ENCODE measurements around the gene OGDH. TPM values are rescaled to one million over a fixed set of nuclear protein-coding genes. Genes with fewer than 3 reads are reported as not detected.

Gene OGDH
- total and polyA plus RNA-seq, 2 of the 13 experiments (the other 11 are each of a cell fraction or from before 2014, with no cell fraction given) = 17.4 to 25.4 TPM

- peak; percentile 38; the same call in 1 of the 2 replicates for TF ChIP-seq HOMEZ (CRISPR knock-in tag; IDR thresholded peaks at IDR 0.05; ENCODE audit: low read depth)
- TF ChIP-seq KDM4B (CRISPR knock-in tag; IDR thresholded peaks at IDR 0.05) = no peak
- TF ChIP-seq ASH2L (IDR thresholded peaks at IDR 0.05; ENCODE audit: insufficient read length, low read depth, low read length) = peak; percentile 22
- no peak for TF ChIP-seq CEBPZ (IDR thresholded peaks at IDR 0.05; ENCODE audit: low read length)
- no peak for TF ChIP-seq SIN3B (IDR thresholded peaks at IDR 0.05; ENCODE audit: low read length)
- TF ChIP-seq SALL1 (CRISPR knock-in tag; IDR thresholded peaks at IDR 0.05) = peak; percentile 69
- peak; percentile 49; the same call in 1 of the 2 replicates for TF ChIP-seq GMEB1 (CRISPR knock-in tag; IDR thresholded peaks at IDR 0.05; ENCODE audit: borderline replicate concordance)
- TF ChIP-seq ZNF512B (CRISPR knock-in tag; IDR thresholded peaks at IDR 0.05; ENCODE audit: borderline replicate concordance) = no peak
- no peak for TF ChIP-seq THAP8 (CRISPR knock-in tag; IDR thresholded peaks at IDR 0.05; ENCODE audit: borderline replicate concordance)
- no peak for TF ChIP-seq PLRG1 (conservative IDR thresholded peaks at IDR 0.05)
- TF ChIP-seq ELF3 (CRISPR knock-in tag; IDR thresholded peaks at IDR 0.05) = peak; percentile 37; the same call in 1 of the 2 replicates
- no peak for TF ChIP-seq U2AF2 (IDR thresholded peaks at IDR 0.05; ENCODE audit: low read depth, low read length)
- no peak for TF ChIP-seq ZNF224 (CRISPR knock-in tag; IDR thresholded peaks at IDR 0.05)
- TF ChIP-seq ZNF124 (CRISPR knock-in tag; IDR thresholded peaks at IDR 0.05) = no peak
- TF ChIP-seq ZNF326 (CRISPR knock-in tag; IDR thresholded peaks at IDR 0.05; ENCODE audit: borderline replicate concordance) = no peak
- no peak for TF ChIP-seq POGZ (CRISPR knock-in tag; IDR thresholded peaks at IDR 0.05)
- no peak for TF ChIP-seq SP2 (CRISPR knock-in tag; IDR thresholded peaks at IDR 0.05)
- TF ChIP-seq ZNF501 (CRISPR knock-in tag; IDR thresholded peaks at IDR 0.05) = 0 out of 2 replicates have a peak, but pooled peaks have one; percentile 41
These were observed 33.4 kb downstream of the OGDH start (continued) for GRCh38 chr7:44639671-44640321.
